Measurements from ENCODE around the gene LRRC4B.

The LRRC4B gene

GRCh38 chr19:50513746-50514345 is 54.4 kb downstream of the LRRC4B start, which contains the start of gene ASPDH:
TSS of gene ASPDH (minus strand) at chr19:50513913. CDS start at chr19:50513823, 90 bp downstream.
- DNase-seq (ENCODE audit: low spot score), result no peak

GRCh38 chr19:50512999-50513745 is 55.1 kb downstream of the LRRC4B start:
- Histone ChIP-seq H3K27ac (ENCODE audit: poor library complexity, severe bottlenecking) (no peak overlapping the region), H3K36me3 (ENCODE audit: low read depth) (no peaks in the 10 kb centered on the region), H3K4me3 (ENCODE audit: severe bottlenecking) (no peak overlapping the region), H3K9me3 (ENCODE audit: severe bottlenecking) (no peaks in the 10 kb centered on the region), H3K4me1 (ENCODE audit: insufficient read depth, poor library complexity, severe bottlenecking) (no peaks in the 10 kb centered on the region), H3K27me3 (ENCODE audit: insufficient read depth, poor library complexity, severe bottlenecking) (no peaks in the 10 kb centered on the region)
- no peak for DNase-seq (ENCODE audit: low spot score)
- TF ChIP-seq CTCF (IDR thresholded peaks at IDR 0.05; ENCODE audit: poor library complexity, severe bottlenecking), result no peak
- no peak for ATAC-seq (ENCODE audit: low read depth)

More at GRCh38 chr19:50513746-50514345, 54.4 kb downstream of the LRRC4B start, which contains the start of gene ASPDH:
- no peaks in the 10 kb centered on the region for H3K36me3 ChIP-seq (ENCODE audit: low read depth)
- H3K4me1 ChIP-seq (ENCODE audit: insufficient read depth, poor library complexity, severe bottlenecking), result no peaks in the 10 kb centered on the region
- H3K4me3 ChIP-seq (ENCODE audit: severe bottlenecking), result no peak within 1 kb of the TSS
- no peaks in the 10 kb centered on the region for H3K27me3 ChIP-seq (ENCODE audit: insufficient read depth, poor library complexity, severe bottlenecking)
- no peak within 1 kb of the TSS for H3K27ac ChIP-seq (ENCODE audit: poor library complexity, severe bottlenecking)
- ATAC-seq (ENCODE audit: low read depth), result no peak
- TF ChIP-seq CTCF (IDR thresholded peaks at IDR 0.05; ENCODE audit: poor library complexity, severe bottlenecking), result no peak
- H3K9me3 ChIP-seq (ENCODE audit: severe bottlenecking), result no peaks in the 10 kb centered on the region

- no peaks in the 10 kb centered on the region for H3K36me3 ChIP-seq (ENCODE audit: low read depth)
- no peak overlapping the region for H3K27ac ChIP-seq (ENCODE audit: poor library complexity, severe bottlenecking)
- DNase-seq (ENCODE audit: low spot score) (no peak), ATAC-seq (ENCODE audit: low read depth) (no peak)
- no peak for TF ChIP-seq CTCF (IDR thresholded peaks at IDR 0.05; ENCODE audit: poor library complexity, severe bottlenecking)
- H3K4me3 ChIP-seq (ENCODE audit: severe bottlenecking), result no peak overlapping the region
- no peaks in the 10 kb centered on the region for H3K4me1 ChIP-seq (ENCODE audit: insufficient read depth, poor library complexity, severe bottlenecking)
- H3K9me3 ChIP-seq (ENCODE audit: severe bottlenecking), result no peaks in the 10 kb centered on the region
- H3K27me3 ChIP-seq (ENCODE audit: insufficient read depth, poor library complexity, severe bottlenecking), result no peaks in the 10 kb centered on the region
Measured at GRCh38 chr19:50512112-50512998, 55.9 kb downstream of the LRRC4B start.

- H3K9me3 ChIP-seq (ENCODE audit: severe bottlenecking), result no peaks in the 10 kb centered on the region
- DNase-seq (ENCODE audit: low spot score) (peak; percentile 99), ATAC-seq (ENCODE audit: low read depth) (peak; percentile 94)
- H3K4me1 ChIP-seq (ENCODE audit: insufficient read depth, poor library complexity, severe bottlenecking), result no peaks in the 10 kb centered on the region
- no peaks in the 10 kb centered on the region for H3K36me3 ChIP-seq (ENCODE audit: low read depth)
- no peak for TF ChIP-seq CTCF (IDR thresholded peaks at IDR 0.05; ENCODE audit: poor library complexity, severe bottlenecking)
- peak within 1 kb of the TSS; percentile 6 for H3K27ac ChIP-seq (ENCODE audit: poor library complexity, severe bottlenecking)
- H3K4me3 ChIP-seq (ENCODE audit: severe bottlenecking), result peak within 1 kb of the TSS; percentile 61
- H3K27me3 ChIP-seq (ENCODE audit: insufficient read depth, poor library complexity, severe bottlenecking), result no peaks in the 10 kb centered on the region
Measured at GRCh38 chr19:50511069-50511822, 57.0 kb downstream of the LRRC4B start, which contains the start of gene JOSD2. TSS of gene JOSD2 (minus strand) at chr19:50511191. CDS start at chr19:50510431, 760 bp downstream.

Data from RWPE2 (cell line).